Anterior cingulate cortex (tissue), 58 donors: ENCODE results near the gene USP36.
"Not testable (repeated sequence)": the region's sequence is repeated elsewhere in the genome, so short reads cannot be mapped to it uniquely, and the experiment has no call there.

Source experiments
- DNase-seq, 58 donors: peaks; one replicate each; lab custom pipeline; 2025; lab: John Stamatoyannopoulos, UW

The USP36 gene

DNA sequence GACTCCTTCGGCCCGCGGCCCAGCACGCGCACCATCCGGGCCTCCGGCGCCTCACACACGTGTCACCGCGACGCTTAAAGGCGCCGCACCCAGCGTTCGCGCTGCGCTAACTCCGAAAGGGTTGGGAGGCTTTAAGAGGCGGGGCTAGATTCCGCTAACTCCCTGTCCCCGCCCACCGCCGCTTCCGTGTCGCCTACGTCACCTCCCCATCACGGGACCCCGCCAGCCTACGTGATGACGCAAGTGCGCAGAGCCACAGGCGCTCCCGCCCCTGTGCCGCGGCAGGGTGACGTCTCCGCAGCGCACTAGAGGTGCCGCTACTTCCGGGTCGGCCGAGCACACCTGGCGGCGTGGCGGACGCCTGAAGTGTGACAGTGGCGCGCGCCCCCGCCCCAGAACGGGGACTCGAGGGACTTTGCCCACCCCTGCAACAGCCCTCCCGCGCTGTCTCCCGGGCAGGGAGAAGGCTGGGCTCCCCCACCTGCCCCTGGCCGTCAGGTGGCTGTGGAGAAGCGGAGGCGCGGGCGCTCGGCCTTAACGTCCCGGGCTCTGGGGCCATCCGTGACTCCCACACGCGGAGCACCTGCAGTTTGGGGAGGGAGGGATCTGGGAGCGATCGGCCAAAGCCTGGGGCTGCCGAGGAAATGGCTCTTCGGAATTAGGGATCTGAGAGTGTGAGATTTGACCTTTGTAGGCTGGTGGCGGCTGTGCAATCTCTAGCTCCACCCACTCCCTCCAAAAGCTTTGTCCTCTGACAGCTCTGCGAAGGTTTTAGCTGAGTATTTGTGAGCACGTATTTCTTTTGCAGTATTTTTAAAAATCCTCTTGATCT is at the start of gene USP36:
USP36 (minus strand) TSS at position 35 of the 832 bp plus-strand sequence. CDS start 4,451 bp downstream, outside the sequence.
- peak; percentile 92 to 100 (median 99) for DNase-seq

DNA sequence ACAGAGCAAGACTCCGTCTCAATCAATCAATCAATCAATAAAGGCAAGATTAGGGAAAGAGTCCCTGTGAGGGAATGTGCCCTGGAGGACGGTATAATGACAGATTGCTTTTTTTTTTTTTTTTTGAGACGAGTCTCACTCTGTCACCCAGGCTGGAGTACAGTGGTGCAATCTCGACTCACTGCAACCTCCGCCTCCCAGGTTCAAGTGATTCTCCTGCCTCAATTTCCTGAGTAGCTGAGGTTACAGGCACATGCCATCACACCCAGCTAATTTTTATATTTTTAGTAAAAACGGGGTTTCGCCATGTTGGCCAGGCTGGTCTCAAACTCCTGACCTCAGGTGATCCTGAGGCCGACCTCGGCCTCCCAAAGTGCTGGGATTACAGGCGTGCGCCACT is 49.5 kb upstream of the USP36 start:
- DNase-seq, result not testable (repeated sequence)

DNA sequence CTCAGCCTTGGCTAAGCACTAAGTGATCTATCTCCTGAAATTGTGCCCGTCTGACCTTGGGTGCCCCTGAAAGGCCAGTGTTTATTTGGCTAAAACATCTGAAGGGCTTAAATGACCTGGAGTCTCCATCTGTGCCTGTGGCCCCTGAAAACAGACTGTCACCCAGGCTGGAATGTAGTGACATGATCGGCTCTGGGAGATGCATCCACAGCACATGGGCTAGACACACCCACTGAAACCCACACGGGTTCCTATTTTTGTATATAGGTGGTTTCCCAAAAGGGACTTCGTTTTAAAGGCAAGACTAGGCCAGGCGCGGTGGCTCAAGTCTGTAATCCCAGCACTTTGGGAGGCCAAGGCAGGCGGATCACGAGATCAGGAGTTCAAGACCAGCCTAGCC is 48.9 kb upstream of the USP36 start:
- DNase-seq, result no peak

DNA sequence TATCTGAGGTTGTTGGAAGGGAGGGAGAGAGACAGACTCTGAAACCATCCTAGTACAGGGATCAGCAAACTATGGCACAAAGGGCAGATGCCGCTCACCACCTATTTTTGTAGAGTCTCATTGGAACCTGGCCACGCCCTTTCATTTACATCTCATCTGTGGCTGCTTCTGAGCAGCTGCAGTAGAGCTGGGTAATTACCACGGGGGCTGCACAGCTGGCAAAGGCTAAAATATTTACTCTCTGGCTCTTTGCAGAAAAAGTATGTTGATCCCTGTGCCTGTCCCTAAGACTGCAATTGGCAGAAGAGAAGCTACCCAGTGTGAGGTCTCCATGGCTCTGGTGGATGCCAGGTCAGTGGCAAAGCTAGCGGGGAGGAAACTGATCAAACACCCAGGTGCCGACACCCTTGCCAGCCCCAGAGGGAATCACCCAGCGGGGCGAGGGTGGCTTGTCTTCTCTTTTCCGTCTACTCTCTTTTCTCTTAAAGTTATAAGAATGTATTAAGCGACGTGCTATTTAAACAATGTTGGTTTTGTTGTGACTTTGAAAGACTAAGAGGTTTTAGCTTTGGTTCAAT is 48.4 kb upstream of the USP36 start:
- no peak for DNase-seq

DNA sequence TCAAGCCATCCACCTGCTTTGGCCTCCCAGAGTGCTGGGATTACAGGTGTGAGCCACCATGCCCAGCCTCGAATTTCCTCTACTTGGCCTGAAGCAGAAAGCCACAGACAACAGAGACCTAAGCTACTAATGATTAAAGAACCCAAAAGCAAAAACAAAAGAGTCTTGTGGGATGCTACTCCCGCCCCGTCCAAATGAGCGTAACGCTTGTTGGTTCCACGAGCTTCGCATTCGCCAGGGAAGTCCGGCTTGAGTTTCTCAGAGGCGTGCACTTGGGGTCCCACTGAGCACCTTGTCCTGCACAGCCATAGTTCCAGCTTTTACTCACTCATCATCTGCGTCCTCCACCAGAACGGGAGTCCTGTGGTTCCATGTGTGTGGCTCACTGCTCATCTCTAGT is 46.3 kb upstream of the USP36 start:
- DNase-seq, result no peak

DNA sequence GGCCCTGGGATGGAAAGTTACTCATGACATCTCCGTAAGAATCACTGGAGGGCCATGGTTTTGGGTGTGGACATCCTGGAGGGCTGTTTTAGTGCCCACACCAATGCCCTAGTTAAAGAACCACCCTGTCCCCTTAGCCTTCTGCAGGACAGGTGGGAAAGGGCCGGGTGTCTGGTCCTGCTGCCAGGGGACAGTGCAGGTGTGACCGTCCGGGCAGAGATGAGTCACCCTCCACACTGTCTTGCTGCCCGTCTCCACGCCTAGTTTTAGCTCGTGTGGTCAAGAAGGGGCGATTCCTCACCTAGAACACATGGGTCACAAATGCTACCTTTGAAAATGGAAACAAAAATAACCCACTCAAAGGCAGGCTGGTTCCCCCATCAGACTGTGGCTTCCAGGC is 45.3 kb upstream of the USP36 start:
- no peak for DNase-seq

DNA sequence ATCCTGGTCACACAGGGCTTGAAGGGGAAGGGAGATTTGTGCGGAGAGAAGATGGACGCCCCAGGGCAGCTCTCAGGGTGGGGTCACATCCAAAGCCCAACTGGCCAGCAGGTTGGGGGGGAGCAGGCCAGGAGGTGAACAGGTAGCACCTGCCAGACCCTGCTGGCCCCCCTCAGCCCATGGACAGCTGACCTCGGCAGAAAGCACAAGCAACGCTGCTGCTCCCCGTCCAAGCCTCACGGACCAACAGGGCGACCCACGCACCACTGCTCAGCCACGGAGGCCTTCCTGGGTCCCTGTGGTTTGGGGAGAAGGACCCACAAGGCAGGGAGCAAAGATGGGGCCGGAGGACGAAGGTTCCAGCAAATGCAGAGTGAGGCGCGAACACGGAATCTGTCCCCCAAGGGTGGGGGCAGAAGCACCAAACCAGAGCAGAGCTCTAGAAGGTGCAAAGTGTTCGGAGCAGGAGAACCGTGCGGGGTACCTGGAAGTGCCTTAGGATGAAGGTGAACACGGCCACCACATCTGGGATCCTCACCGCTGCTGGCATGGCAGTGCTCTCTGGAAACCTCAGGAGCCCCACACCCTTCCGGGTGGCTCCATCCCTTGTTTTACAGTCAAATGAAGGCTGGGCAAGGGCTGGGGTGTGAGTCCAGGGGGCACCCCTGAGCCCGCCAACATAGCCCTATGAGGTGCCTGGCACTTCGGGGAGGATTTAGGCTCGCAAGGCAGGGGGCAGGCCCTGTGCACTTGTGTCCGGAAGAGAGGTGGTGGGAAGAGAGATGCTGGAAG is 44.5 kb upstream of the USP36 start:
- no peak for DNase-seq

DNA sequence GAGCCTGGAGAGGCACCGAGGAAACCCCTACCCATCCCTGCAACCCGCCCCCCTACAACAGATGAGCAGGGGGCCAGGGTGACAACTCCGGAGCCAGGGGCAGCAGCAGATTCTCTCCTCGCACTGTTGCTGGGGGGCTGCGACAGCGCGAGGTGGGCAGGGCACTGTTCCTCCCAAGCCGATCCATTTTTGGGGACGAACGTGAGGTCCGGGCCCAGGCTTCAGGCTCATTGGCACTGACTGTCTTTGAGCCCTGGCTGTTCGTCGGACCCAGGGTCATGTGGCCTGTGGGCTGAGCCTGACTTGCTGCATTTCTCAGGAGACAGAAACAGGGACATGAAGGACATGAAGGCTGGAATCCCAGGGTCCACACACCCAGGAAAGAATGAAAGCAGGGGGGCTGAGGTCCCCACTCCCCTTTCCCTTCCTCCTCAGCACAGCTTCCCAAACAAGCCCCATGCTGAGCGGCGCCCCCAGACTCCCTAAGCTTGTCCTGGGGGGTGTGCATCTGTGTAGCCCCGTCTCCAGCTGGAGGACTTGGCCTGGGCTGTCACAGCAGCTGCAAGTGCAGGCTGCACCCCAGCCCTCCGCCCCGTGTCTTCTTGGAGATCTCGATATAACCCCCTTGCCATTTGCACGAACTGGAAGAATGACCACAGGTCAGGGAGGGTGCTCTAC is 43.7 kb upstream of the USP36 start:
- DNase-seq, result peak in 43 of 58 donors; percentile 23 to 86 (median 66)

DNA sequence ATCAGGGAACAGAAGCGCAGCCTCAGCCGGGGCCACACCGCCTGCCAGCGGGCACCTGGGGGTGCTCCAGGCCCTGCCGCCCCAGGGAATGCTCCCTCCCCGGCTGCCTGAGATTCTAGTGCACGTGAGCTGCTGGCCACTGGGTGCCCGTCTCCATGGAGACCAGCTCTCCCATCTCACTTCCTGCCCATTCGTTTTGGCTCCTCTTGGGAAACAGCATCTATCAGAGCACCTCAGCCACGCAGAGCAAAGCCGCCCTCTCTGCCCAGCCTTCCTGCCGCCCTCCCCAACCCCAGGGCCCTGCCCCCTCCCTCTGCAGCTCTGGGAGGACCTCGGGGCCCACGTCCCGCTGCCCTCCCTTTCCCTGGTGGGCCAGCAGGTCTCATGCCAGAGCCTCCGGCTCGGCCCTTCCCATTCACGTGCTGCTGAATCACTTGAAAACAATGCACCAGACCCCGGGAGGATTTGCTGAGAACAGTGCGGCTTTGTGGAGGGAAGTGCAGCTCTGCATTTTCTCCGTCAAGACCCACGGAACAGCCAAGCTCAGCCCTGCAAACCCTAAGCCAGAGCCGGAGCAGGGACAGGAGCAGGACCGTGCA is 43.0 kb upstream of the USP36 start:
- peak in 56 of 58 donors; percentile 45 to 96 (median 83) for DNase-seq

DNA sequence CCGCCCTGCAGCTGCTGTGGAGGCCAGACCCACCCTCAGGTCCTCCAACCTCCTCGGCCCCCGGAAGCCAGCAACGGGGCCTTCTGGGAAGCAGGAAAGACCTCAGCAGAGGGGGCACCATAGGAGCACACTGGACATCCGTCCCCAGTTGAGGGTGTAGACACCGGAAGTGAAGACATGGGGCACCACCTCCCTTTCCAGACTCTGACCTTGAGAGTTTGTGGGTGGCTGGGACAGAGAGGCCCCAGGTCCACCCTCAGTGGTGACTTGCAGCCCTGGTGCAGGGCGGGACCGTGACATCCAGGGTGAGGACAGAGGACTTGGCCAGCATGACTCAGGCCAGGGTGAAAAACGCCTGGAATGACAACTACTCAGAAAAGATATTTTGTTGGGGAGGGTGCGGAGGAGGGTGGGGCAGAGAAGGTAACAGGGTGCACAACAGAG is 42.5 kb upstream of the USP36 start:
- DNase-seq, result peak in 5 of 58 donors; percentile 61 to 84 (median 72)

DNA sequence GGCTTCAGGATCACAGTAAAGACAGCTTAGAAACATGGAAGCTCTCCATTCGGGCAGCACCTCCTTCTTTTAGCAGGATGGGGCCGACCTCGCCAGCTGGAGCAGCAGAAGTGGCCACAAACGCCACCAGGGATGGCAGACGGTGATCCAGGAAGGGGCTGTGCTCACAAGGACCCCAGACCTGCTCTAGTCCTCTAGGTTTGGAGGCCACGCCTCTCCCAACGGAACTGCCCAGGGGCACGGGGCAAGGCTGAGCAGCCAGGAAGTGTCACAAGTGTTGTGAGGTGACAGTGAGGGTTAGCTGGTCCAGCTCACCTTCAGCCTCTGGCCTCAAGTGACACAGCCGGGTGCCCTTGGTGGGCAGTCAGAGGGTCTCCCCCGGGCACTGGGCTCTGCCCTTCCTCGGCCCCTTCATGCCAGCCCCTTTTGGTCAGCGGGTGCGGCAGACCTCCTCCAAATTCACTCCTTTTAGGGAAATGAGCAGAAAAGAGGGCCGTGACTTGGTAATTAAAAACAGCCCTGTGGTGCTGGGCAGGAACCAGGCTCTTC is 42.0 kb upstream of the USP36 start:
- DNase-seq, result peak in 1 of 58 donors; percentile 54

DNA sequence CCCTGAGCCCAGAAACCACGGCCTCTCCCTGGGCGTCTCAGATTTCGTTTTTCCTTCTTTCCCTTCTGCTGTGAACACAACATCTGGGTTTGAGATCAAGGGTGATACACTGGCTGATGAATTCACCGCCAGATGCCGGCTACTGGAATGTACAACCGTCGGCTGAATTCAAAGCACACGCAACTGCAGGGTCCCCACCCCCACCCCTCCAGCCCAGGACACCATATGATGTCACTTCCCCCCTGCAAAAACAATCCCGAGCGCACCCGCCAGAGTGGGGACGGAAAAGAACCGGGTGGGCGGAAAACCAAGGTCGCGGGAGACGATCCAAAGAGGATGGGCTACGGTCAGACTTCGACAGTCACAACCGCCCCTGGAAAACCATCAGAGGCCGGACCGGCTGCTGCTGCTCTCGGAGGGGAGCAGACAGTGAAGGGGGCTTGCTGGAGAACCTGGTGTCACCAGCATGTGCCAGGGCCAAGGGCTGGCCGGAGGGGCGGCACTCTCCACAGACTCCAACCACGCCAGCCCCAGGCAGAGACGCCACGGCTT is 39.1 kb upstream of the USP36 start:
- peak in 2 of 58 donors; percentile 23 to 25 for DNase-seq

DNA sequence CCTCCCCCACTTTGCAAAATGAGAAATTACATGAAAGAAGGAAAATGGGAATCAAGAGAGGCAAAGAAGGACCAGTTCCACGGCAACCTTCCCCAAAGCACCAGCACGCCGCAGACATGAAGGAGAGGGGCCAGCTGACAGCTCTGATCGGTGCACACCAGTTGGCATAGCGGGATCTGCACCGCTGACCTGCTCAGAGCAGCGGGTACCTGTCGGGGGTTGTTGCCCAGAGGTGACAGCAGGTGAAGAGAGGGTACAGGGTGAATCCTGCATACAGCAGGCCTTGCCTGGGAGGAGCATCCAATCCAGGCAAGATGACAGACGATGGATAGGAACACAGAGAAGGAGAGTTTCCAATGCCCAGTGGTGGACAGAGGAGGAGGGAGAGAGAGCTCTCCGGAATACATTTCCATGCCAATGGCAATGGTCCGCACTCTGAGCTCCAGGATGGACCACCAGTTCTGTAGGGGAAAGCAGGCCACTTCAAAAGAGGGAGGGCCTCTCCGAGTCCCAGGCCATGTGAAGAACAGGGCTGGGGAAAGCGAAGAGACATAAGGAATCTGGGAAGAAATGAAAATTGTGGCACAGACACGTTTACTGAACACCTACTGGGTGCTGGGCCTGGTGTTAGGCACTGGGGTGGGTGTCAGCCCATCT is 38.4 kb upstream of the USP36 start:
- no peak for DNase-seq

DNA sequence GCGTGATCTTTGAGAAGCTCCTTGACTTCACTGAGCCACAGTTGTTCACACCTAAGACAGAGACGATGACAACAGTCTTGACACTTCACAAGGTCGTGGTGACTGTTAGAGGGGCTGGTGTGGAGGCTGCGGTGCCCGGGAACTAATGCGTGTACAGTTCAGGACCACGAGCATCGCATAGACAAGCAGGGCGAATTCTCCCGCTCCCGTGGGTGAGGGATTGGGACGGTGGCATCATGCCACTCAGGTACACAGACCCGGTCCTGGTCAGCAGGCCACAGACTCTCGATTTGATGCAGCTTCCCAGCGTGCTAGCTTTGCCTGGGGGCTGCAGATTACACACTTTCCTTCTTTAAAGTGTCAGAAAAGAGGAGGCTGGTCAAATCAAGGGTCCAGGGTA is 37.6 kb upstream of the USP36 start:
- no peak for DNase-seq

DNA sequence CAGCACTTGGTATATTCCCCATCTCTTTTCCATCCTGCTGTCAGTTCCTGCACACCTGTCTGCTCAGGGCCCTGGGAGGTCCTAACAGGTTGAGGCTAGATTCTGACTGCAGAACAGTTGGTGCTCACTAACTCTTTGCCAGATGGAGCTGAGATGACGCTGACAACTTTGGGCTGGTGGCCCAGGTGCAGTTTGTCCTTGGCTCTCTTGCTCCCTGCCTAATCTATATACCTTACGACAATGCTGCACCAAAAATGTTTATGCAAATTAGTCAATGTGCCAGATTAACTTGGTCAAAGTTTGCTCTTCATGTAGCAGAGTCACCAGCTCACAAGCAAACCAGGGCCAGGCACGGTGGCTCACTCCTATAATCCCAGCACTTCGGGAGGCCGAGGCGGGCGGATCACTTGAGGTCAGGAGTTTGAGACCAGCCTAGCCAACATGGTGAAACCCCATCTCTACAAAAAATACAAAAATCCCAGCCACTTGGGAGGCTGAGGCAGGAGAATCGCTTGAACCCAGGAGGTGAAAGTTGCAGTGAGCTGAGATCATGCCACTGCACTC is 36.4 kb upstream of the USP36 start:
- DNase-seq, result not testable (repeated sequence)

DNA sequence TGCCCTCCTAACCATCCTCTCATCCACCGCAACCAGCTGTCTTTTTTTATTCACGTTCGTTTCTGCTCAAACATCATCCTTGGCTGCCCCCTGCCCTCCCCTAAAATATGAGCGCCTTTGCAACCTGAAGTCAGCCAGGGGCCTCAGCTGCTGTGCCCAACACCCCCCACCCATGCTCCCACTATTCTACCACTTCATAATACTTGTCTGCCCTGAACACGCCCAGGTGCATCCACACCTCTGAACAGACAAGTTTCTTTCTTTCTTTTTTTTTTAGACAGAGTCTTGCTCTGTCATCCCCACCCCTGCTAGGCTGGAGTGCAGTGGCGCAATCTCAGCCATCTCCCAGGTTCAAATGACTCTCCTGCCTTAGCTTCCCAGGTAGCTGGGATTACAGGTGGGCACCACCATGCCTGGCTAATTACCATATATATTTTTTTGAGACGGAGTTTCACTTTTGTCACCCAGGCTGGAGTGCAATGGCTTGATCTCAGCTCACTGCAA is 35.5 kb upstream of the USP36 start:
- no peak for DNase-seq

DNA sequence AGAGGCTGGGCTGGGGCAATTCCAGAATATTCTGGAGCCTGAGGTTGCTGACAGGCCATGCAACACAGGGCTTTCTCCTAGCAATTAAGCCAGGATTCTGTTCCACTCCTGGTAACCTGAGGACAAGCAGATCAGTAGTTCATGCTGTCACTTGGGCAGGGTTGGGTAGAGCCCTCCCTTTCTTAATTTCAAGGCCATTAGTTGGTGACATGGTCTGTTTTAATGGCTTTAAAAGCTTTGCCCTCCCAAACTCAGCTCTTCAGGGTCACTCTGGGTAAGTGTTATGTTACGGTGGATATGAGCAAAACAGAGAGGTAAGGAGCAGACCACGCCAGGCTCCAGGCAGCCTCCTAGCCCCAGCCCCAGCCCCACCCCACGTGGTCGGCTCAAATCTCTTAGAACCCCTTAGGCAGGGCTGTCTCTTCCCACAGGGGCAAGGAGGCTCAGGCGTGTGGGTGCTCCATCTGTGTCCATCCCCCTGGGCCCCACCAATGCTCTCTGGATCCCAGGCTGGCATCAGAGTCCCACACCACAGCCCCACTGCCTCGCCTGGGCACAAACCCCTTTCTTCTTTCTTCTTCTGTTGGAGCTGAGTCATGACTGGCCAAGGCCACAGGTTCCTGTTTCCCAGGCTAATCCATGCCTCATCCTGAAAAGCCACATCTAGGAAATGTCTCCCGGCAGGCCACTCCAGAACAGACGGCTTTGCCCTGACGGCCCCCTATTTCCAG is 34.9 kb upstream of the USP36 start:
- peak in 6 of 58 donors; percentile 21 to 54 (median 44) for DNase-seq
